RWPE1 (cell line): ENCODE data around the gene MAP4.
A peak's percentile ranks its signal among the peaks of the same experiment; 100 is the strongest.

Experiments used
- CTCF ChIA-PET: fragments of 350-600 bp; sonication (Branson Sonifier 250); formaldehyde crosslinking; extraction: SDS; loops from one replicate; lab custom pipeline; 2021; lab: Yijun Ruan, JAX
- POLR2A ChIA-PET: fragments of 400-600 bp; formaldehyde crosslinking; extraction: SDS; loops from one replicate; lab custom pipeline; 2020; ENCODE audit warnings: antibody characterized with exemption; ENCODE audit not compliant: low non-redundant PET; lab: Yijun Ruan, JAX
- DNase-seq: peaks from one replicate; pipeline ENCODE4 v3.0.0; 2012; ENCODE audit warnings: low spot score
- H3K27ac ChIP-seq: fragments of 450-650 bp; 2 replicates; pipeline ENCODE4 v1.5.1; 2017
- CTCF ChIP-seq: fragments of 450-650 bp; conservative IDR thresholded peaks from 2 replicates; pipeline ENCODE4 v1.5.1; 2017; ENCODE audit warnings: low read depth, mild to moderate bottlenecking

MAP4 gene

GRCh38 chr3:48026951-48027908 lies 11.0 kb upstream of the MAP4 start:
- no peak for TF ChIP-seq CTCF
- peak overlapping the region; percentile 49 for H3K27ac ChIP-seq
- CTCF ChIA-PET: no interaction called here
- no peak for DNase-seq
- POLR2A ChIA-PET: interaction anchor here (0.5 kb wide), 1 partner anchor 60 kb away, joined by 3 read pairs; no protein-coding TSS in a partner anchor

DNA sequence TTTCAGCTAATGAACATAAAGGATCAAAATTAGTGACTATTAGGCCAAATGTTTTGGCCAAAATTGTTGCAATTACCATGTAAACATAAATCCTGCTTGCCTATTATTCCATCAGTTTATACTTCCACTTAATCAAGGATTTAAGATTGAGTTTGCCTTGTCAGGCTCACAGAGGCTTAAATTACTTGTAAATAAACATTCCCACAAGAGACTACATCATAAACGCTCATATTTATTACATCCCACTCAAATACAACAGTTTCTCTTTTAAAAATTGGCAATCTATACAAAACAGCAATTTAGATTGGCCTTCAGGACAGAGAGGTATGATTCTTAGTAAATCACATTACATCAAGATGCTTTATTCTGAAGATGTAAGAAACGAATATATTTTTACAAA lies 9.9 kb upstream of the MAP4 start:
- CTCF ChIA-PET: no interaction called here
- H3K27ac ChIP-seq: no peak overlapping the region
- POLR2A ChIA-PET: no interaction called here

GRCh38 chr3:48024401-48024800 lies 8.2 kb upstream of the MAP4 start:
- DNase-seq: no peak
- ChIA-PET POLR2A (no interaction called here), CTCF (interaction anchor here (0.7 kb wide), 1 partner anchor 23 kb away, joined by 7 read pairs; no protein-coding TSS in a partner anchor)
- TF ChIP-seq CTCF: no peak
- H3K27ac ChIP-seq: no peak overlapping the region

More for the DNA sequence above, 9.9 kb upstream of the MAP4 start:
- DNase-seq: no peak
- no peak for TF ChIP-seq CTCF

- ChIA-PET POLR2A (no interaction called here), CTCF (interaction anchor here (0.6 kb wide), 1 partner anchor 19 kb away, joined by 3 read pairs; no protein-coding TSS in a partner anchor)
- no peak overlapping the region for H3K27ac ChIP-seq
- TF ChIP-seq CTCF: no peak
- DNase-seq: no peak
Observed at GRCh38 chr3:48023377-48023776, 7.2 kb upstream of the MAP4 start.

DNA sequence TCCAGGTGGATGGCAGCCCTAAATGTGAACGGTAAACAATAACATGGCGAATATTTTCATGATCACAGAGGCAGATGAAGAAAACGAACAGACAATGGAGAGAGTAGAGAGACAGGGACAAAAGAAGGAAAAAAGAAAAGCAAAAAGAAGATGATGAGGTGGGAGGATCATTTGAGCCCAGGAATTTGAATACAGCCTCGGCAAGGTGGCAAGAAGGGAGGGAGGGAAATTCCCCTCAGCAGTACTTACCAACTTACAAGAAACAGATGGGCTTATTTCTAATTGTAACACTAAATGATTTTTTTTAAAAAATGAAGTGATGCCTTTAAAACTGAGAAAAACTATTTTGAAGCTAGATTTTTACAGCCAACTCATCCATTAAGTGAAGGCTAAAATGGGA lies 6.0 kb upstream of the MAP4 start:
- DNase-seq: no peak
- ChIA-PET CTCF (no interaction called here), POLR2A (no interaction called here)
- no peak for TF ChIP-seq CTCF
- no peak overlapping the region for H3K27ac ChIP-seq

DNA sequence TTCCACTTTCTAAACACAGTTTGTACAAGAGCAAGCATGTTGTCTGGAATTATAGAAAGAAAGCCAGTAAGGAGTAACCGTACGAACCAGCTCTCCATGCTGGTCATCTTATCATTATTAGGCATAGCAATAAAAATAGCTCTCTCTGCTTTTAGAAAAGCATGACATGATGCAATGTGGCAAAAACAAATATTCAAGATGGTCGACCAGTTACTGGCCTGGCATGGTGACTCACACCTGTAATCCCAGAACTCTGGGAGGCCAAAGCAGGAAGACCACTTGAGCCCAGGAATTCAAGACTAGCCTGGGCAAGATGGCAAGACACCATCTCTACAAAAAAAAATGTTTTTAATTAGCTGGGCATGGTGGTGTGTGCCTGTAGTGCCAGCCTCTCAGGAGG lies 2.6 kb upstream of the MAP4 start:
- CTCF ChIA-PET: interaction anchor here (0.6 kb wide), 1 partner anchor 133 kb away, joined by 4 read pairs; no protein-coding TSS in a partner anchor
- no peak for TF ChIP-seq CTCF
- DNase-seq: no peak
- POLR2A ChIA-PET: no interaction called here
- H3K27ac ChIP-seq: peak overlapping the region; percentile 71
